GM12892 (cell line): Measurements from ENCODE around the gene SH3TC2.

Experiments
- DNase-seq: peaks from one replicate; pipeline ENCODE4 v3.0.0; 2011; ENCODE audit not compliant: insufficient read length
- FAIRE-seq: peaks from 2 replicates; lab custom pipeline; 2011; peaks lifted over from hg19 to GRCh38; lab: Jason Lieb, UNC
- POLR2A ChIP-seq: IDR thresholded peaks from 2 replicates; pipeline ENCODE4 v1.6.1; 2011; ENCODE audit warnings: low read depth, low read length, control low read depth
- POLR2AphosphoS5 ChIP-seq: IDR thresholded peaks from 2 replicates; pipeline ENCODE4 v1.6.1; 2011; ENCODE audit warnings: low read depth, low read length, control low read depth
- TAF1 ChIP-seq: IDR thresholded peaks from 2 replicates; pipeline ENCODE4 v1.6.1; 2011; ENCODE audit warnings: low read depth, mild to moderate bottlenecking, control low read depth, low read length, borderline replicate concordance

SH3TC2 gene

DNA sequence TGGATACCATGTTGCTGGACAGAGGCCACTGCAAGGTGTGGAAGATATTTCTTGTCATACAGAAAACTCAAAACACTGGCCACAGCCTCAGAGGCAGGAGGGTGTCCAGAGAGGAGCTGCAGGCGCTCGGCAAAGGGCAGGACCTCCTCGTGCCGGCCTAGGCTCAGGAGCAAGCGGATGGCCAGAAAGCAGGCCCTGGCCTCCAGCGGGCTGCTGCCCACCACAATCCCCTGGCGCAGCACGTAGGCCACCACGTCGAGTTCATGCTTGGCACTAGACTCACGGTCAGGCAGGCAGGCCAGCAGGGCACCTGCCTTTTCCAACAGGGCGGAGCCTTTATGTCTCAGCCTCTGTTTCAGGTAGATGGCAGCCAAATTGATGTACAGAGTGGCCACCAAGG is 35.2 kb downstream of the SH3TC2 start:
- DNase-seq (no peak), FAIRE-seq (no peak)
- no peak for TF ChIP-seq POLR2A
- TF ChIP-seq POLR2AphosphoS5, result no peak
- no peak for TF ChIP-seq TAF1

GRCh38 chr5:149024943-149025342 is 37.9 kb downstream of the SH3TC2 start:
- TF ChIP-seq TAF1 (no peak), POLR2A (no peak), POLR2AphosphoS5 (no peak)
- no peak for FAIRE-seq
- no peak for DNase-seq

- no peak for DNase-seq
- TF ChIP-seq POLR2A (no peak), TAF1 (no peak), POLR2AphosphoS5 (no peak)
- FAIRE-seq, result no peak
Observed at GRCh38 chr5:149024477-149024876, 38.4 kb downstream of the SH3TC2 start.

DNA sequence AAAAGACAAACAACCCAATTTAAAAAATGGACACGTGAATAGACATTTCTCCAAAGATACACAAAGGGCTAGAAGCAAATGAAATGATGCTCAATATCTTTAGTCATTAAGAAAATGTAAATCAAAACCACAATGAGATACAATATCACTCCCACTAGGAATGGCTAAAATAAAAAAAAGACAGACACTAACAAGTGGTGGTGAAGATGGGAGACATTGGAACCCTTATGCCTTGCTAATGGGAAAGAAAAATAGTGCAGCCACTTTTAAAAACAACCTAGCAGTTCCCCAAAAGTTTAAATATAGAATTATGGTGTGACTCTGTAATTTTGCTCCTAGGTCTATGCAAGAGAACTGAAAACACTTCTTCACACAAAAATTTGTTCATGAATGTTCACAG is 40.7 kb downstream of the SH3TC2 start:
- DNase-seq, result no peak
- TF ChIP-seq POLR2AphosphoS5 (no peak), TAF1 (no peak)
- FAIRE-seq, result no peak

DNA sequence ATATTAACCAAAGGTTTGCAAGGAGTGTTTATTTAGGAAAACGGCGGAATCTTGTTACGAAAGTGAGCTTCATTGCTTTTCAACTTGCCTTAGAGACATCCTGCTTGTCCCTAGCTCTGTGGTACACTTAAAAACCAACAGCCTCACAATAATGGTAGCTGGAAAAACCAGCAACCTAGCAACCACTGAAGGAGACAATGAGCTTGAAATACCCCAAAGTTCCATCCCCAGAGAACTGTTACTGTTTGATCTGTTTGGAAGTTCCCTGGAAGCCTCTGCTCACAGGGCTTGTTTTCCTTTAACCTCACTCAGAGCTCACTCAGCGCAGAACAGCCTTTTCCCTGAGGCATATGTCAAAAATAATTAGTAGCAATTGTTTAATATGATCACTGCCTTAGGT is 43.2 kb downstream of the SH3TC2 start:
- DNase-seq (no peak), FAIRE-seq (no peak)
- TF ChIP-seq POLR2AphosphoS5 (no peak), POLR2A (no peak), TAF1 (no peak)

DNA sequence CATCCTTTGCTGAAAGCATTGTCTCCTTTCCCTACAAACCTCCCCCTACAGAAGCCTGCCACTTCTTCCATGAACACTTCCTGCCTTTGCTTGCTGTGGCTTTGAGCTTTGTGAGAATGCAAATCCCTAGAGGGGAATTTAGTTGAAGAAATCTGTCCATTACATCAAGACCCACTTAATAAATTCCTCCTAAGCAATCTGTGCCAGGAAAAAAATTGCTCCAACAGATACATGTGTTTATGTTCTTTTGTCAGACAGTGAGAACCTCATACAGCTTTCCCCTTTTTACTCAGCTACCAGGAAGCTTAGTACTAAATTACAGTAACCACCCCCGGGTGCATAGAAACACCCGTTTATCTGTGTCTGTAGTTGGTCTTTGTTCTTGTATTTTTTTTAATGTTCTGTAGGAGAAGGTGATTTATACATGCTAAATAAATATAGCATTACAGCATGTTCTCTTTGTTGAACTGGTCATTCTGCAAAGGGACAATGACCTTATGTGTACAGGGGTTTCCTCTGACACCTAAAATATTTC is 43.9 kb downstream of the SH3TC2 start:
- TF ChIP-seq TAF1, result no peak
- TF ChIP-seq POLR2AphosphoS5, result no peak
- no peak for TF ChIP-seq POLR2A
- FAIRE-seq (no peak), DNase-seq (no peak)

DNA sequence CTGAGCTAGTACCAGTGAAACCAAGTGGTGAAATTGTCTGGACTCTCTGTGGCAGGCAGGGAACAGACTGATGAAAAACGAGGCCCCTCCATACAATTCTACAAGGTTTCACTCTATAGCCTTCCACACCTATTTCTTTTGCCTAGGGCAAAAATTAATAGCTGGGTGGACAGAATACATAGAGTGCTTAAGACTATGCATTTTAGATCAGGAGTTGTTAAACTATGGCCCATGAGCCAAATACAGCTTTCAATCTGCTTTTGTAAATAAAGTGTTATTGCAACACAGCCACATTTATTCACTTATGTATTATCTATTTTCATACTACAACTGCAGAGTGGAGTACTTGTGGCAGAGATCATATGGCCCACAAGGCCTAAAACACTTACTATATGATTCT is 45.2 kb downstream of the SH3TC2 start:
- no peak for FAIRE-seq
- TF ChIP-seq POLR2A (no peak), POLR2AphosphoS5 (no peak), TAF1 (no peak)
- DNase-seq, result no peak

DNA sequence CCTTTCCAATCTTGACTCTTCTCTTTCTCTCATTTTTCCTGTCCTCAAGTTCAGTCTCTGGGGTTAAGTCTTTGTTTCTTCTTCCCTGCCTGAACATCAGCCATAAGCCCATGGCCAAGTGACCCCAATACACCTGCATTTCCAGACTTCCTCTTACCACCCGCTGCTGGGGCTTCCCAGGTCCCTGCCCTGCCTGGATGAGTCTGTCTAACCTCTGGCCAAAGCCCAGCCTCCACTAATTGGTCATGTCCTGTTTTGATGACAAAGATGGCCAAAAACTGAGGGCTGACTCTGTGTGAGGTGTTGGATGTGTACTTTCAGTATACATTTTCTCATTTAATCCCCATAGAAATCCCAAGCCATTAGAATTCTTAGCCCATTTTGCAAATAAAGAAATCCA is 47.3 kb downstream of the SH3TC2 start:
- DNase-seq (no peak), FAIRE-seq (no peak)
- no peak for TF ChIP-seq TAF1

- DNase-seq (no peak), FAIRE-seq (no peak)
- TF ChIP-seq POLR2AphosphoS5 (no peak), POLR2A (no peak), TAF1 (no peak)
Observed at GRCh38 chr5:149015126-149015525, 47.7 kb downstream of the SH3TC2 start.

DNA sequence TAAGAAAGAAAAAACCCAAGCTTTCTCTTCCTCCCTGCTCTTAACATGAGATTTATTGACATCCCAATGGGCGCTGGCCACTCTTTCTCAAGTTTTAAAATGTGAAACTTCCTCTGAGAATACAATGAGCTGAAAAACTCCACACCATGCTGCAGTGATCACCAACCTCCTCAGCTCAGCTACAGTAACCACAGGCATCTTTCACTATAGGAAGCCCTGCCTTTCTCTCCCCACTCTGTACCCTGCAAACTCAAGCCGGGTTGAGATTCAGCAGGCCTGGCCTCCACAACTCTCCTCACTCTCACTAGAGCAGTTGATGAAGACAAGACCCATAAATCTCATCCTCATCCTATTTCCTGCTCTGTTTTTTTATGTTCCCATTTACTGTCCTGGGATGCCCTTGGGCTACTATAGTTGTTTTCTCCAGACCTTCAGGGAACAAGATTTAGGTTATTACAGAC is 48.3 kb downstream of the SH3TC2 start:
- FAIRE-seq (no peak), DNase-seq (no peak)
- TF ChIP-seq POLR2A (no peak), TAF1 (no peak), POLR2AphosphoS5 (no peak)

GRCh38 chr5:149013796-149014195 is 49.1 kb downstream of the SH3TC2 start:
- DNase-seq, result no peak
- no peak for TF ChIP-seq POLR2A
- no peak for TF ChIP-seq TAF1
- no peak for TF ChIP-seq POLR2AphosphoS5
- no peak for FAIRE-seq

DNA sequence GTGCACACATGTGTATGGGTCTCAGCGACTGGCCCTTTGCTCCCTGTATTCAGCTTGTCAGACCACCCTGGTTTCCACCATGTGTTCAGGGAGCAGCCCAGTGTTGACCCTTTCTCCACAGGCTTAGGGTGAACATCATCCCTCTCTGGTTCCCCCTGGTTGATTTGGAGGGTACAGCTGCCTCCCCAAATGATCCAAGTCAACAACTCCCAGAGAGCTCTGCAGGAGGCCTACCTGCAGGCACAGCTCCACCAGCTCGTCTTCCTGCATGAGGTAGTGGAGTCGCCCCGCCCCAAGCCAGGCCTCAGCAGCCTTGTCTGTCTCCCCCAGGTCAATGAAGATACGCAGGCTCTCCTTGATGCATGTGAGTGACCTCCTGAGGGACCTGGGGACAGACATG is 50.5 kb downstream of the SH3TC2 start:
- DNase-seq (no peak), FAIRE-seq (no peak)
- TF ChIP-seq POLR2A (no peak), TAF1 (no peak), POLR2AphosphoS5 (no peak)

GRCh38 chr5:149011728-149012127 is 51.1 kb downstream of the SH3TC2 start:
- no peak for TF ChIP-seq POLR2AphosphoS5
- no peak for TF ChIP-seq POLR2A
- TF ChIP-seq TAF1, result no peak
- no peak for FAIRE-seq
- DNase-seq, result no peak

GRCh38 chr5:149011084-149011483 is 51.8 kb downstream of the SH3TC2 start:
- TF ChIP-seq POLR2A (no peak), TAF1 (no peak), POLR2AphosphoS5 (no peak)
- no peak for DNase-seq
- no peak for FAIRE-seq
